ENCODE results near the gene BCO1.
"Not testable (repeated sequence)": the region's sequence is repeated elsewhere in the genome, so short reads cannot be mapped to it uniquely, and the experiment has no call there.

BCO1 gene

GRCh38 chr16:81238296-81239011, at the start of gene BCO1:
BCO1 (plus strand) TSS chr16:81238689; CDS start chr16:81238909, 220 bp downstream.
- DNase-seq (ENCODE audit: low read depth in 2 of 2): no peak

- DNase-seq (ENCODE audit: low read depth in 2 of 2): no peak
Observed at GRCh38 chr16:81189100-81189664, 49.3 kb upstream of the BCO1 start.

GRCh38 chr16:81190667-81191066, 47.8 kb upstream of the BCO1 start:
- DNase-seq (ENCODE audit: low read depth in 2 of 2): no peak

GRCh38 chr16:81195885-81196534, 42.5 kb upstream of the BCO1 start:
- DNase-seq (ENCODE audit: low read depth in 2 of 2): no peak

GRCh38 chr16:81198635-81199034, 39.9 kb upstream of the BCO1 start:
- DNase-seq (ENCODE audit: low read depth in 2 of 2): no peak

GRCh38 chr16:81201267-81201666, 37.2 kb upstream of the BCO1 start:
- no peak for DNase-seq (ENCODE audit: low read depth in 2 of 2)

- no peak for DNase-seq (ENCODE audit: low read depth in 2 of 2)
Observed at GRCh38 chr16:81204798-81205680, 33.5 kb upstream of the BCO1 start.

GRCh38 chr16:81207076-81207475, 31.4 kb upstream of the BCO1 start:
- DNase-seq (ENCODE audit: low read depth in 2 of 2): no peak

GRCh38 chr16:81210807-81211206, 27.7 kb upstream of the BCO1 start:
- DNase-seq (ENCODE audit: low read depth in 2 of 2): no peak

GRCh38 chr16:81212830-81213465, 25.5 kb upstream of the BCO1 start:
- no peak for DNase-seq (ENCODE audit: low read depth in 2 of 2)

- no peak for DNase-seq (ENCODE audit: low read depth in 2 of 2)
Observed at GRCh38 chr16:81214745-81215166, 23.7 kb upstream of the BCO1 start.

GRCh38 chr16:81216114-81216513, 22.4 kb upstream of the BCO1 start:
- no peak for DNase-seq (ENCODE audit: low read depth in 2 of 2)

- DNase-seq (ENCODE audit: low read depth in 2 of 2): no peak
Observed at GRCh38 chr16:81216706-81217105, 21.8 kb upstream of the BCO1 start.

GRCh38 chr16:81219151-81219550, 19.3 kb upstream of the BCO1 start:
- no peak for DNase-seq (ENCODE audit: low read depth in 2 of 2)

- no peak for DNase-seq (ENCODE audit: low read depth in 2 of 2)
Observed at GRCh38 chr16:81220349-81220748, 18.1 kb upstream of the BCO1 start.

- no peak for DNase-seq (ENCODE audit: low read depth in 2 of 2)
Observed at GRCh38 chr16:81221731-81222130, 16.8 kb upstream of the BCO1 start.

GRCh38 chr16:81224824-81225223, 13.7 kb upstream of the BCO1 start:
- no peak for DNase-seq (ENCODE audit: low read depth in 2 of 2)

- not testable (repeated sequence) for DNase-seq (ENCODE audit: low read depth in 2 of 2)
Observed at GRCh38 chr16:81225697-81226096, 12.8 kb upstream of the BCO1 start.

- no peak for DNase-seq (ENCODE audit: low read depth in 2 of 2)
Observed at GRCh38 chr16:81227785-81228184, 10.7 kb upstream of the BCO1 start.

- no peak for DNase-seq (ENCODE audit: low read depth in 2 of 2)
Observed at GRCh38 chr16:81229811-81230210, 8.7 kb upstream of the BCO1 start.

- DNase-seq (ENCODE audit: low read depth in 2 of 2): no peak
Observed at GRCh38 chr16:81231014-81231413, 7.5 kb upstream of the BCO1 start.

Data from stimulated activated CD8-positive, alpha-beta memory T cell treated with anti-CD3 and anti-CD28 coated beads, Interleukin-15, amount 100 ng/mL, for 4 hours (primary cell).